Left ventricle myocardium inferior (tissue), 1 donor: ENCODE measurements around the gene PAGE2B. TPM values are rescaled to one million over a fixed set of nuclear protein-coding genes. Genes with fewer than 3 reads are reported as not detected.

Experiments
- DNase-seq: peaks from one replicate; pipeline ENCODE4 v3.0.0-alpha.2; 2020
- H3K27ac ChIP-seq: fragments of 200-600 bp; replicated peaks from 2 replicates; pipeline ENCODE4 v1.8.0; 2021
- H3K27me3 ChIP-seq: fragments of 200-600 bp; 2 replicates; pipeline ENCODE4 v1.8.0; 2021; ENCODE audit warnings: low read depth
- H3K36me3 ChIP-seq: fragments of 200-600 bp; 2 replicates; pipeline ENCODE4 v1.8.0; 2021
- H3K4me1 ChIP-seq: fragments of 200-600 bp; 2 replicates; pipeline ENCODE4 v1.8.0; 2021
- H3K4me3 ChIP-seq: fragments of 200-600 bp; 2 replicates; pipeline ENCODE4 v1.8.0; 2021; ENCODE audit warnings: mild to moderate bottlenecking, moderate library complexity
- H3K9me3 ChIP-seq: fragments of 200-600 bp; replicated peaks from 2 replicates; pipeline ENCODE4 v1.8.0; 2021
- intact Hi-C: fragments of 100-400 bp; cut with micrococcal nuclease; formaldehyde crosslinking; loops from one replicate; pipeline ENCODE4 v1.11.0; 2022
- total RNA-seq: library from RNA; stranded (reverse); fragmentation: NEBNext Ultra II Directional; extraction: Animal tissue kit (Norgen Biotek cat#: 25700); gene quantifications from one replicate; pipeline ENCODE4 v1.2.1, GENCODE V29; 2021
- TF ChIP-seq, protein P1 (sequence below): fragments of 200-600 bp; IDR thresholded peaks from 2 replicates; pipeline ENCODE4 v1.8.0; 2021; ENCODE audit warnings: antibody characterized with exemption, mild to moderate bottlenecking, borderline replicate concordance
- donor health status: DM: no; HTN: yes; CAD: no; lungs with severe emphysema.

PAGE2B gene
- total RNA-seq, 1 donor from 2014 or later, result not detected

DNA sequence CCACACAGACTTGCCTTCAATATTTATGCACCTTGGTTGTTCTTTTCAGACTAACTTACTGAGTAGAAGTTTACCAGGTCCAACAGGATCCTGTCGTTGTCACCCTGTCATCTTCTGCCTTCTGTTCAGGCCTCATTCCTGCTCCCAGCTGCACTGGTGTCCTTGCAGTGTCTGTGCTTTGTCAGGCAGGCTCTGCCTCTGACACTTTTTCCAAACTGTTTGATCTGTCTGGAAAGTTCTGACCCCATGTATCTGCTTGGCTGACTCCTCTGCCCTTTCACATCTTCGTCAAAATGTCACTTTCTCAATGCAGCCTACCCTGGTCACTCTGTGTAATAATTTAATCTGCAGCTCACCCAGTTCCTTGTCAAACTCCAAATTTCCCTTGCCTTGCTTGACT, 23.9 kb downstream of the PAGE2B start:
- no peak overlapping the region for H3K27ac ChIP-seq
- H3K4me1 ChIP-seq, result no peaks in the 10 kb centered on the region
- intact Hi-C loops, result no loop called here
- TF ChIP-seq, protein P1, sequence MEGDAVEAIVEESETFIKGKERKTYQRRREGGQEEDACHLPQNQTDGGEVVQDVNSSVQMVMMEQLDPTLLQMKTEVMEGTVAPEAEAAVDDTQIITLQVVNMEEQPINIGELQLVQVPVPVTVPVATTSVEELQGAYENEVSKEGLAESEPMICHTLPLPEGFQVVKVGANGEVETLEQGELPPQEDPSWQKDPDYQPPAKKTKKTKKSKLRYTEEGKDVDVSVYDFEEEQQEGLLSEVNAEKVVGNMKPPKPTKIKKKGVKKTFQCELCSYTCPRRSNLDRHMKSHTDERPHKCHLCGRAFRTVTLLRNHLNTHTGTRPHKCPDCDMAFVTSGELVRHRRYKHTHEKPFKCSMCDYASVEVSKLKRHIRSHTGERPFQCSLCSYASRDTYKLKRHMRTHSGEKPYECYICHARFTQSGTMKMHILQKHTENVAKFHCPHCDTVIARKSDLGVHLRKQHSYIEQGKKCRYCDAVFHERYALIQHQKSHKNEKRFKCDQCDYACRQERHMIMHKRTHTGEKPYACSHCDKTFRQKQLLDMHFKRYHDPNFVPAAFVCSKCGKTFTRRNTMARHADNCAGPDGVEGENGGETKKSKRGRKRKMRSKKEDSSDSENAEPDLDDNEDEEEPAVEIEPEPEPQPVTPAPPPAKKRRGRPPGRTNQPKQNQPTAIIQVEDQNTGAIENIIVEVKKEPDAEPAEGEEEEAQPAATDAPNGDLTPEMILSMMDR, result no peak
- no peaks in the 10 kb centered on the region for H3K36me3 ChIP-seq
- no peak overlapping the region for H3K4me3 ChIP-seq
- DNase-seq, result no peak
- no peaks in the 10 kb centered on the region for H3K27me3 ChIP-seq
- H3K9me3 ChIP-seq, result no peaks in the 10 kb centered on the region

DNA sequence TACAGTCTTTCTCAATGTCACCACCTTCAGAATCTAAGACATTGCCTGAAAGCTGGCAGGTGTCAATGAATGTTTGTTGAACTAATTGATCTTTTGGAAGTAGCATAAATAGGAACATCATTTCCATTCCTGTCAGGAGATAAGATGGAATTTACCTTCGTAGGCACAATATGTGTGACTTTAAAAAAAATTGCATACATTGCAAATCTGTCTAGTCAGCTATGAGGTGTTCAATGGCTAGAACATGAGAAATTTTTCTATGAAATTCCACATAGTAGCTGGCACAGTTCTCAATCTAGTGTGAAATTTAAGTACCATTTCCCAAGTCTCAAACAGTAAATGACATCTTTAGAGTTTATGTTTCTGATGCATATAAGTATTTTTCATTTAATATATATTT, 24.3 kb downstream of the PAGE2B start:
- TF ChIP-seq, protein P1, result no peak
- no peaks in the 10 kb centered on the region for H3K27me3 ChIP-seq
- intact Hi-C loops, result no loop called here
- no peaks in the 10 kb centered on the region for H3K4me1 ChIP-seq
- H3K36me3 ChIP-seq, result no peaks in the 10 kb centered on the region
- no peak for DNase-seq
- no peak overlapping the region for H3K4me3 ChIP-seq
- no peak overlapping the region for H3K27ac ChIP-seq
- no peaks in the 10 kb centered on the region for H3K9me3 ChIP-seq

- H3K27me3 ChIP-seq, result no peaks in the 10 kb centered on the region
- intact Hi-C loops, result no loop called here
- DNase-seq, result no peak
Observed at GRCh38 chrX:55102754-55103153, 27.9 kb downstream of the PAGE2B start.

DNA sequence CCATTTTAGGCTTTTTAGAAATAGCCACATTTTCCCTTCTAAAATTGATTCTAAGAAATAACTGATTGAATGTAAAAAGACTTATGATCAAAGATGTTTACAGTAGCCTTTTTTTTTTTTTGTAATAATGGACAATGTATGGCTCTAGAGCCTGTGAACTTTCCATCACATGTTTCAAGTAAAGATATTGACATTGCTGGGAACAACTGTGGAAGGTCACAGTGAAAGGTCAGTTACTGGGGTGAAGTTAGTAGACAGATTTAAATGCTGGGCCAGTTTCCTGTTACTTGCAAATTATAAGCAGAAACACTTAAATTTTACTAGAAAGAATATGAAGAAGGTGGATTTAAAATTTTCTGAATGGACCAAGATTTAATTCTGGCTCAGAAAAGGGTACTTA, 32.4 kb downstream of the PAGE2B start:
- TF ChIP-seq, protein P1, result no peak
- Histone ChIP-seq H3K4me1 (no peaks in the 10 kb centered on the region), H3K27me3 (no peaks in the 10 kb centered on the region), H3K36me3 (no peaks in the 10 kb centered on the region), H3K9me3 (no peaks in the 10 kb centered on the region), H3K27ac (no peak overlapping the region), H3K4me3 (no peak overlapping the region)
- intact Hi-C loops, result no loop called here
- no peak for DNase-seq

More at GRCh38 chrX:55102754-55103153, 27.9 kb downstream of the PAGE2B start:
- Histone ChIP-seq H3K4me3 (no peak overlapping the region), H3K27ac (no peak overlapping the region), H3K36me3 (no peaks in the 10 kb centered on the region), H3K4me1 (no peaks in the 10 kb centered on the region), H3K9me3 (no peaks in the 10 kb centered on the region)
- TF ChIP-seq, protein P1, result no peak

DNA sequence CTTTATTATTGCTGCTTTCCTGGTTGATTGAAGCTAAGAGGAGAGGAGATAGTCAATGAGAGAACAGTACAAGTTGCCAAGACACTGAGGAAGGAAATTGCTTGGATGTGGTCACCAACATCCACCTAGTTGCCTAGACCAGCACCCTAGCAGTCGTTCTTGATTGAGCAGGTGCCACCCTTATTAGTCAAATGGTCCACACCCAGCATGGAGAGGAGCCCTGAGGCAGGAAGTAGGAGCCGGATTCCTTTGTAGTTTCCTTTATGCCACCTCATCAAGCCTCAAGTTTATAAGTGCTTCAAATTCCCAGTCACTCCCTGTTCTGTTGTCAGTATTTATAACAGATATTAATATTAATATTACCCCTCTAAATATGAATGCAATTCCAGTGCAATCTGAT, 33.1 kb downstream of the PAGE2B start:
- no peaks in the 10 kb centered on the region for H3K36me3 ChIP-seq
- no peaks in the 10 kb centered on the region for H3K9me3 ChIP-seq
- TF ChIP-seq, protein P1, result no peak
- H3K27me3 ChIP-seq, result no peaks in the 10 kb centered on the region
- no peak overlapping the region for H3K4me3 ChIP-seq
- intact Hi-C loops, result no loop called here
- no peak for DNase-seq
- H3K4me1 ChIP-seq, result no peaks in the 10 kb centered on the region
- H3K27ac ChIP-seq, result no peak overlapping the region

- no peaks in the 10 kb centered on the region for H3K36me3 ChIP-seq
- H3K4me3 ChIP-seq, result no peak overlapping the region
- no peak overlapping the region for H3K27ac ChIP-seq
- H3K4me1 ChIP-seq, result no peaks in the 10 kb centered on the region
- TF ChIP-seq, protein P1, result no peak
- H3K9me3 ChIP-seq, result no peaks in the 10 kb centered on the region
- intact Hi-C loops, result no loop called here
- DNase-seq, result no peak
- no peaks in the 10 kb centered on the region for H3K27me3 ChIP-seq
Observed at GRCh38 chrX:55109306-55109705, 34.5 kb downstream of the PAGE2B start.
